Stimulated activated CD4-positive, alpha-beta T cell treated with anti-CD3 and anti-CD28 coated beads, Interleukin-2, amount 100 ng/mL, for 4 hours (primary cell): ENCODE data around the gene CBX5.
A peak's percentile ranks its signal among the peaks of the same experiment; 100 is the strongest.
"Not testable (repeated sequence)": the region's sequence is repeated elsewhere in the genome, so short reads cannot be mapped to it uniquely, and the experiment has no call there.

Source experiments
- DNase-seq: peaks from one replicate; pipeline ENCODE4 v3.0.0-alpha.2; 2020; ENCODE audit warnings: low read depth

Gene CBX5

GRCh38 chr12:54265364-54265812 is 14.5 kb downstream of the CBX5 start:
- DNase-seq, result no peak

DNA sequence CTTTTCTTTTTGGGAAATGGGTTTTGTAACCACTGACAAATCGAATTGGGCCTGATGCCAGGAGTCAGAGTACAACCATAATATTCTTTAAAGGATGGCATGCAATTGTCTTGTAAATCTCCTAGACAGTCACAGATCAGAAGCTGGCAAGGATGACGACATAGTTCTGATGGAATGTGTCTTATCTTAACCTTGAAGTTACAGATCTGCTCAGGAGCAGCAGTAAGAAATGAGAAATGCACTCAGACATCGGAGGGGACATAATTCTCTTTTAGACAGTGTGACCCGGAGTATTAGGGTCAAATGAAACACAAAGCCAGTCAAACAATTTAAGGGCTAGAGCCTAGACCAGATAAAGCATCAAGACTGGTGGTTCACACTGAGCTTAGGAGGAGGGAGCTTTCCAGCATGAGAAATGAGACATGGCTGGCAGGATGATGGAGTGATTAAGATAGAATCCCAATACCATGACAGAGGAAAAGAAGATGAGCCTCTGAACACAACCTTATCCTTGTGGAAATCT is 17.5 kb downstream of the CBX5 start:
- DNase-seq, result no peak

GRCh38 chr12:54261815-54262402 is 18.0 kb downstream of the CBX5 start:
- DNase-seq, result no peak

GRCh38 chr12:54259194-54260011 is 20.5 kb downstream of the CBX5 start:
- DNase-seq, result peak; percentile 33

- no peak for DNase-seq
Observed at GRCh38 chr12:54258201-54258681, 21.7 kb downstream of the CBX5 start.

- DNase-seq, result no peak
Observed at GRCh38 chr12:54257332-54257731, 22.6 kb downstream of the CBX5 start.

DNA sequence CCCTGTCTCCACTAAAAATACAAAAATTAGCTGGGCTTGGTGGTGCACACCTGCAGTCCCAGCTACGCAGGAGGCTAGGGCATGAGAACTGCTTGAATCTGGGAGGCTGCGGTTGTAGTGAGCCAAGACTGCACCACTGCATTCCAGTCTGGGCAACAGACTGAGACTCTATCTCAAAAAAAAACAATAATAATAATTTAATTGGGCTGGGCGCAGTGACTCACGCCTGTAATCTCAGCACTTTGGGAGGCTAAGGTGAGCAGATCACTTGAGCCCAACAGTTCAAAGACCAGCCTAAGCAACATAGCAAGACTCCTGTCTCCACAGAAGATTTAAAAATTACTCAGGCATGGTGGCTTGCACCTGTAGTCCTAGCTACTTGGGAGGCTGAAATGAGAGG is 26.7 kb downstream of the CBX5 start:
- no peak for DNase-seq

DNA sequence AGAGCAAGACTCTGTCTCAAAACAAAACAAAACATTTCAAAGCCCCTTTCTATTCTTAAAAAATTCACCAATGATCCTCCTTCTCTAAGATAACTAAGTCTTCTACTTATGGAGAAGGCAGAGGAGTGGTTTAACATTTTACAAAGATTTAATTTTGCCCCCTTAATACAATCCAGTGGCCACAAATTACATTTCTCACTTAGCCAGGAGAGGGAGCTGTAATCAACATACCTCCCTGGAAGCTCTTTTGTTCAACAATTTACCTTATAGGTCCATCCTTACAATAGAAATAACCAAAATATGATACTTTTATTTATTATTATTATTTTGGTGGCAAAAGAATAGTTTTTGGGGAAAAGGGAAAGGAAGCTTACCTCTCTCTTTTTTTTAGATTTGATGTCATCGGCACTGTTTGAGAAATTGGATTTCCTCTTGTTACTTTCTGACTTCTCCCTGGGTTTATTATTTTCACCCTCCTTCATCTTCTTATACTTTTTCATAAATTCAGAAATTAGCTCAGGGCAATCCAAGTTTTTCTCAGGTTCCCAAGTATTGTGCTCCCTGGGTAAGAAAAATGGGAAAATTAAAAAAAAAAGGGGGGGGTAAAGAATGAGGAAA is 28.1 kb downstream of the CBX5 start:
- DNase-seq, result no peak

GRCh38 chr12:54249489-54249888 is 30.4 kb downstream of the CBX5 start:
- DNase-seq, result peak; percentile 14

GRCh38 chr12:54246011-54246641 is 33.8 kb downstream of the CBX5 start:
- DNase-seq, result no peak

- DNase-seq, result no peak
Observed at GRCh38 chr12:54240971-54241588, 38.8 kb downstream of the CBX5 start.

GRCh38 chr12:54240129-54240528 is 39.8 kb downstream of the CBX5 start:
- no peak for DNase-seq

DNA sequence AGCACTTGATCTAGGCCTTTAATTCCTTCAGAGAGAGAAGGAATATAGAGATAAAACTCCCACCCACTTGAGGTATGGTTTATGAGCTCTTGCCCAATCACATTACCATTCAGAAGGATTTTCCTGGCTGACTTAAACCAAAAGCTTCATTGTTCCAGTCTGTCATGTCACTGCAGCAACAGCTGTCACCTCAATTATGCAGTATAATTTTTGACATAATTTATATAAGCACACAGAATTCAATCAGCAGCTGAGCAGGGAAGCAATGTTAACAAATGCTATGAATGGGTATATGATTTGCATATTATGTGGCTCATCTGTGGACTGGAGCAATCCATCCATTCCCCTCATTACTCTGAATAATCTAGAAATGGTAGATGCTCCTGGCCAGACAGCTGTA is 40.3 kb downstream of the CBX5 start:
- DNase-seq, result no peak

- no peak for DNase-seq
Observed at GRCh38 chr12:54238531-54238930, 41.4 kb downstream of the CBX5 start.

- DNase-seq, result no peak
Observed at GRCh38 chr12:54232790-54233189, 47.1 kb downstream of the CBX5 start.

DNA sequence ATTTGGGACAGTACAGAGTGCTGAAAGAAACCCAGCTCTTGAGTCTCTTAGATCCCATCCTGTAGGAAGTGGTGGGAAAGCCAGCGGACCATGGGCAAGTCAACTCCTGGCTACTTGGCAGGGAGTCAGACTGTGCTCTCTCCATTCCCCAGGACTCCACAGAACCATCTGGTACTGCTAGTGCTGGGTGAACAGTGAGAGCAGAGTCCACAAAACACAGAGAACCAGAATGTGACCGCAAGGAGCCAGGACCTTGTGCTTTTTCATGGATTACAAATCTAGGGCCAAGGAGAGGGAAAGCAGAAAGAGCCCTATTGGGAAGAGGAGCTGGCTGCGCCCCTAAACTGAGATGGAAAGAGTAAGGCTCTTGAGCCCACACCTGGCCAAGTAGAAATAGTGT is 48.7 kb downstream of the CBX5 start:
- DNase-seq, result not testable (repeated sequence)

GRCh38 chr12:54230555-54230954 is 49.4 kb downstream of the CBX5 start:
- no peak for DNase-seq

- DNase-seq, result no peak
Observed at GRCh38 chr12:54229624-54230212, 50.2 kb downstream of the CBX5 start.

DNA sequence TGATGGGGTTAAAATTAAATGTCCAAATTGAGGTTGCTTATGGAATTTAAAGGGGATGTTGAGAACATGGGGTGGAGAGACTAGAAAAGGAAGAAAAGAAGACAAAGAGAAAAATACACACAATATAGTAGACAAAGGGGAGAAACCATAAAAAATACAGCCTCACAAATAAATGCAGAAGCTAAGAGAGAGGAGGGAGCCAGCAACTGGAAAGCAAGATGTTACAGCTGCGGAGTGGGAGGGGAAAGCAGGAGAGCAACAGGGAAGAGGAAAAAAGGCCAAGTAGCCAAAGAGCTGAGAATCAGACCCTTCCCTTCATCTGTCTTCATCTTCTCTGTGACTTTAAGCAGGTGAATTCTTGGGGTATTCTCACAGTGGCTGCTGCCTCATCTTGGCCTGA is 51.5 kb downstream of the CBX5 start:
- DNase-seq, result no peak

- not testable (repeated sequence) for DNase-seq
Observed at GRCh38 chr12:54227927-54228326, 52.0 kb downstream of the CBX5 start.

DNA sequence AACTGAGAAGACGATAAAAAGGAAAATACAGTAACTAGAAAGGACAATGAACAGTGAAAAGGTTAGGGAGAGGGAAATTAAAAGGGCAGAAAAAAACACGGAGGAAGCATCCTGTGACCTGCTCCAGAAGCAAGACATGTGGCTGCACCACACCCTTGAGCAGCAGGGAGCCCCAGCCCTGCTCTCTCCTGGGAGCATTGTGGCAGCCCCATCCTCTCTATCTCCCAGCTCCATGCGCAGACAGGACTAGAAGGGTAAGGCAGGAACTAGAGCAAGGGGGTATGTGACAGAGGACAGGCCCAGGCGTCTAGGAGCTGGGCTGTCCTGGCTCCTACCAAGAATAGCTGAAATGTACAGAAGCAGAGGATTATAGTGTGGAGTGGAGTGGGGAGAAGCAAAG is 52.5 kb downstream of the CBX5 start:
- no peak for DNase-seq

GRCh38 chr12:54225666-54226065 is 54.3 kb downstream of the CBX5 start:
- no peak for DNase-seq
